Heart left ventricle (tissue), 16 donors: ENCODE measurements around the gene ZEB2. TPM values are rescaled to one million over a fixed set of nuclear protein-coding genes. Genes with fewer than 3 reads are reported as not detected.

Experiments
- ATAC-seq, 4 donors: fragments of 200-7000 bp; cut with Tn5 transposase; one replicate each; pipeline ENCODE4 v1.9.1; 2020 to 2022; ENCODE audit warnings: moderate library complexity in 4 of 4, mild to moderate bottlenecking in 3 of 4, moderate number of reproducible peaks in 1 of 4
- DNase-seq, 5 donors: peaks; one replicate each; pipeline ENCODE4 v3.0.0-alpha.2; 2020
- H3K27ac ChIP-seq, 12 donors: fragments of 200-600 bp; sonication (generic) in 4 of 12; one replicate each; pipeline versions ENCODE4 v1.5.0 to v1.8.0; 2016 to 2022; ENCODE audit warnings: mild to moderate bottlenecking in 2 of 12
- H3K27me3 ChIP-seq, 9 donors: fragments of 200-600 bp; sonication (generic) in 2 of 9; one replicate each; pipeline versions ENCODE4 v1.5.1 to v1.8.0; 2016 to 2022; ENCODE audit warnings: mild to moderate bottlenecking in 3 of 9
- H3K36me3 ChIP-seq, 9 donors: fragments of 200-600 bp; sonication (generic) in 2 of 9; one replicate each; pipeline versions ENCODE4 v1.5.0 to v1.8.0; 2018 to 2022; ENCODE audit warnings: mild to moderate bottlenecking in 2 of 9
- H3K4me1 ChIP-seq, 12 donors: fragments of 200-600 bp; sonication (generic) in 4 of 12; one replicate each; pipeline versions ENCODE4 v1.5.0 to v1.8.0; 2016 to 2022; ENCODE audit warnings: mild to moderate bottlenecking in 3 of 12
- H3K4me3 ChIP-seq, 12 donors: fragments of 200-600 bp; sonication (generic) in 4 of 12; one replicate each; pipeline versions ENCODE4 v1.5.0 to v1.8.0; 2017 to 2022; ENCODE audit warnings: mild to moderate bottlenecking in 9 of 12, moderate library complexity in 4 of 12
- H3K9me3 ChIP-seq, 12 donors: fragments of 200-600 bp; sonication (generic) in 4 of 12; one replicate each; pipeline versions ENCODE4 v1.5.0 to v1.8.0; 2016 to 2022; ENCODE audit warnings: mild to moderate bottlenecking in 1 of 12
- CTCF ChIP-seq, 12 donors: fragments of 200-600 bp; sonication (generic) in 4 of 12; IDR thresholded peaks; one replicate each; pipeline versions ENCODE4 v1.5.0 to v1.8.0; 2018 to 2022; ENCODE audit warnings: antibody characterized with exemption in 12 of 12, mild to moderate bottlenecking in 5 of 12
- POLR2A ChIP-seq, 2 donors: fragments of 450-650 bp; IDR thresholded peaks; one replicate each; pipeline ENCODE4 v1.6.1; 2017; ENCODE audit warnings: antibody characterized with exemption in 2 of 2, mild to moderate bottlenecking in 2 of 2, moderate library complexity in 2 of 2
- WGBS, 4 donors: extraction: QIAGEN DNeasy Blood & Tissue Kit in 2 of 4; methylation state at CpG; one replicate each; pipeline versions ENCODE4 v1.1.5 to v1.1.7; 2013 to 2018; 5-methylcytosine and 5-hydroxymethylcytosine counted together
- intact Hi-C, 10 donors: fragments of 100-400 bp; cut with DNase I; formaldehyde crosslinking; loops; one replicate each; pipeline versions ENCODE4 v1.11.1 to v1.14.2; 2022
- polyA plus RNA-seq, 2 donors: library from polyadenylated mRNA; stranded (reverse); fragments of 200-250 nt; gene quantifications; one replicate each; pipeline ENCODE4 v1.2.3, GENCODE V29; 2013
- total RNA-seq, 9 donors: library from RNA; depleted of rRNA in 2 of 9; stranded (reverse); fragments of >200 nt in 2 of 9; fragmentation: NEBNext Ultra II Directional in 3 of 9; extraction: Animal tissue kit (Norgen Biotek cat#: 25700) in 3 of 9; gene quantifications; one replicate each; pipeline versions ENCODE4 v1.1.0 to v1.2.4, GENCODE V29; 2016 to 2023
- donor health status: ischemic (EF 13 %, LVEDD 7.1; RV severe dilation, severe dysfunction).
- donor health status: healthy with polysubstance abuse.
- donor health status: DM: no; HTN: yes; CAD: no.
- donor health status: DM: no; HTN: no; CAD: no.
- donor health status: ischemic (EF 25% LVEDD 6.9; RV normal size, moderate dysfunction).
- donor health status: ischemic (EF 25% LVEDD 5.7; RV mildly dilated, moderate dysfunction).
- donor health status: healthy.
- donor health status: DM: yes; HTN: yes; CAD: no.
- donor health status: ischemic (EF 35%, LVEDD 5.7; RV mildly dilated, moderate dysfunction).
- donor health status: nonischemic (EF 11% LVEDD 7.7; RV severe dilation, severe dysfunction).
- donor health status: DM: yes; HTN: yes; CAD: no.
- donor health status: PGD.
- donor health status: ischemic (EF 29% LVEDD 5.4; RV normal size, mild dysfunction).
- donor health status: nonischemic (EF 23%, LVEDD 6.1; RV moderate dilation, normal function).

Gene ZEB2
- total and polyA plus RNA-seq, 11 donors: 23.1 to 168 (median 82.4) TPM

DNA sequence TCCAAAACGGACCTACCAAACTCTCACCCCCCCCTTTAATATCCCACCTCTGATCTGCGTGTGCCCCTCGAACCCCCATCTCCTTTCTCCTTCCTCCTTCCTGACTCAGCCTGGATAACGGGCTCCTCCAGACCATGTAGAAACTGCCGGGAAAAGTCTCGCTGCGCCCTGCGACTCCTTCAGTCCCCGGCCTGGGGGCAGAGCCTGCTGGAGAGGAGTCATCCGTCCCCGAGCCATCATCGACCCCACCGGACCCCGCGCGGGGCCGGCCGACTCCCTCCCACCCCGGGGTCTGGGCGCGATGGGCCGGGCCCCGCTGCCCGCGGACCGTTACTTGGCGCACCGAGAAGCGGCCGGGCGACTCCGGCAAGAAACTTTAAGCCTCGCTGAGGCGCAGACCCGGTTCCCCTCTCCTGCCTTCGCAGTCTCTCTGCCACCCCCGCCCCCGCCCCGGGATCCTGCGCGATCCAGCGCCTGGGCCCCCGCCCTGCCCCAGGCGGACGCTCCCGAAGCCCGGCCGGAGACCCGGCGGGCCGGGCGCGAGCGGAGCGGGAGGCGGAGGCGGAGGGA, 3.4 kb downstream of the ZEB2 start:
- H3K4me1 ChIP-seq: peaks cover 0 to 35% (median 19%) of the 10 kb centered on the region in 12 donors
- H3K4me3 ChIP-seq: peak overlapping the region; percentile 63 to 96 (median 82)
- TF ChIP-seq CTCF (IDR thresholded peaks at IDR 0.05) (no peak), POLR2A (IDR thresholded peaks at IDR 0.05) (no peak)
- H3K9me3 ChIP-seq: no peaks in the 10 kb centered on the region
- WGBS, 4 donors: 0 to 1% (median 1%) methylated on average over 10 to 57 of the region's 57 CpGs
- H3K27ac ChIP-seq: peak overlapping the region; percentile 91 to 99 (median 98)
- peak in 4 of 5 donors; percentile 35 to 70 (median 38) for DNase-seq
- ATAC-seq: peak in 2 of 4 donors; percentile 39 to 53
- intact Hi-C loops: loop anchor here in 9 of 10 donors (2.0 to 10.0 kb wide), 10 partner anchors 59 to 1236 kb away; a partner anchor contains a TSS
- peaks cover 0 to 6% (median 0%) of the 10 kb centered on the region in 9 donors for H3K27me3 ChIP-seq
- H3K36me3 ChIP-seq: peaks cover 0 to 36% (median 0%) of the 10 kb centered on the region in 9 donors

DNA sequence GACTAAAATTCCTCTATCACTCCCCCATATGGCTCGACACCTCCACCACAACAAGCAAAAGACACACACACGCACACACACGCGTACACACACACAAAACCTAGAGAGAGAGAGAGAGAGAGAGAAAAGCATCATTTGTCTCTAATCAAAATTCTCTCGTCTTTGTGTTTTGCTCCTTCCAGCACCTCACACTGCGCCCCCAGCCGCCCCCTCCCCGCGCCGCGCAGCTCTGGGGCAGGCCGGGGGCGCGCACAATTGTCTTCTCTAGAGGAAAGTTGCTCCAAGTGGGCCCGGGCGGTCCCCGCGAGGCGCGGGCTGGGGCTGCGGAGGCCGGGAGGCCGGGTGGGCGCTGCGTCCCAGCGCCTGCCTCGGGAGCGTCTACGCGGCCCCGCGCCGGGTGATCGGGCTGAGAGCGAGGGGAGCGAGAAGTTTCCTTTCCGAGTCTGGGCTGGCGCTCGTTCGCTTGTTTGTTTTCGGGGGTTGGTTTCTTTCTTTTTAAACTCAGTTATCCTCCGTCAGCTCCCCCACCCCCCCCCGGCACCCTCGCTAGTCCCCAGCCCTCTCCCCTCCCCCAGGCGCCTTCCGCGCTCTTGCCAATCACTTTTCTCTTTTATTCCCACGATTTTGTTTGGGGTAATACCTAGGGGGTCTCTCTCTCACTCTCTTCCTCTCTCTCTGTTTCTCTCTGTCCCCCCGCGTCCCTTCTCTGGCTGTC, 4.1 kb downstream of the ZEB2 start:
- WGBS, 4 donors: 1 to 2% (median 1%) methylated on average over 48 to 50 of the region's 50 CpGs
- peak; percentile 53 to 82 (median 63) for DNase-seq
- H3K27me3 ChIP-seq: peaks cover 0 to 6% (median 0%) of the 10 kb centered on the region in 9 donors

DNA sequence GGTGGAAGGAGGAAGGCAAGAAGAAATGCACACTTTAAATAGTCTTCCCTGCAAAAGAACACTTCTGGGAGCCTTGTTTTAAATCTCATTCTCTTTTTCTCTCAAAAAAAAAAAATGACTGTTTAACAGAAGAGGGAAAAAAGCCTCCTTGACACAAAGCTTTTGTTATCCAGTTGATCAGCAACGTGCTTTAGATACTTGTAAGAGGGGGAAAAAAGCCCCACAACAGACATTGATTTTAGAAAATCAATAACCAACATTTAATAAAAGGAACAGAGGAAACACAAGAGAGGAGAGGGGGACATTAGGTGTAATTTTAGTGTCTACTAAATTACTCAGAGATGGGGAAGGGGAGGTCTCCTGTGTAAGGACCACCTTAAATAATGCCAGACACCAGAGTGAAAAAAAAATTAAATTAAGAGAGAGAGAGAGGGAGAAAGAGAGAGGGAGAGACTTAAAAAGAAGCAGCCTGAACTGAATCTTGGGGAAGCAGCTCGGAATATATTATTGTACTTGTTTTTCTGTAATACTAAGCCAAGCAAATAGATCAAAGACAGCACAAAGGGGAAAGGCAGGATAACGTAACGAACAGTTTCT, 4.7 kb downstream of the ZEB2 start:
- Histone ChIP-seq H3K27ac (peak overlapping the region; percentile 91 to 99 (median 98)), H3K4me1 (peaks cover 0 to 43% (median 25%) of the 10 kb centered on the region in 12 donors), H3K36me3 (peaks cover 0 to 37% (median 0%) of the 10 kb centered on the region in 9 donors), H3K9me3 (no peaks in the 10 kb centered on the region), H3K27me3 (peaks cover 0 to 6% (median 0%) of the 10 kb centered on the region in 9 donors), H3K4me3 (peak overlapping the region; percentile 63 to 96 (median 82))
- WGBS, 4 donors: 10 to 14% (median 11%) methylated on average over 4 of the region's 4 CpGs
- no peak for ATAC-seq
- intact Hi-C loops: loop anchor here in 9 of 10 donors (5.0 to 10.0 kb wide), 9 partner anchors 58 to 1237 kb away; a partner anchor contains a TSS
- TF ChIP-seq POLR2A (IDR thresholded peaks at IDR 0.05) (no peak), CTCF (IDR thresholded peaks at IDR 0.05) (no peak)
- no peak for DNase-seq

More for the DNA sequence above, 4.1 kb downstream of the ZEB2 start:
- Histone ChIP-seq H3K36me3 (peaks cover 0 to 37% (median 0%) of the 10 kb centered on the region in 9 donors), H3K4me1 (peaks cover 0 to 41% (median 24%) of the 10 kb centered on the region in 12 donors), H3K27ac (peak overlapping the region; percentile 91 to 99 (median 98)), H3K4me3 (peak overlapping the region; percentile 63 to 96 (median 82)), H3K9me3 (no peaks in the 10 kb centered on the region)
- TF ChIP-seq CTCF (IDR thresholded peaks at IDR 0.05): no peak
- peak in 1 of 2 donors; percentile 11 for TF ChIP-seq POLR2A (IDR thresholded peaks at IDR 0.05)
- intact Hi-C loops: loop anchor here in 9 of 10 donors (2.0 to 10.0 kb wide), 10 partner anchors 59 to 1236 kb away; a partner anchor contains a TSS
- ATAC-seq: peak in 3 of 4 donors; percentile 2 to 27 (median 15)
